ENCODE measurements around the gene SFXN4. TPM values are rescaled to one million over a fixed set of nuclear protein-coding genes. Genes with fewer than 3 reads are reported as not detected.

Gene SFXN4
- polyA plus RNA-seq, 2 of the 4 experiments (the other 2 are of a cell fraction) = 39.3 to 66.0 TPM

DNA sequence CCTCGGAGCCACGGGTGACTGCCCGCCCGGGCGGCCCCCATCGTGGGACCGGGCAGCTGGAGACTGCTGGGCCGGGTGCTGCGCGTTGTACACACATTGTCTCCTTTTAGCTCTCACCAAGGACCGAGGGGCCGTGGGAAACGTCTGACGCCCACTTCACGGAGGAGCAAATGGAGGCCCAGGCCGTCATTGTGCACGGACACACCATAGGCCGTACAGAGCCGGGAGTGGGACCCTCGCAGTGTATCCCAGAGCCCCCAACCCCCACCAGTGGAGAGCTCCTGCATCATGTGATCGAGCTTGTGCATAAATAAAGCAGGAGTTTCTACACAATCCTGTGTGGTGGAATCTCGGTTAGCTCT is 60.9 kb downstream of the SFXN4 start:
- Histone ChIP-seq H3K4me2 (peak overlapping the region; percentile 92), H3K9me3 (no peaks in the 10 kb centered on the region), H3K4me3 (peak overlapping the region; percentile 86), H3K27ac (peak overlapping the region; percentile 88 to 99), H3K4me1 (peaks cover 17% of the 10 kb centered on the region; the same call in 2 of the 3 replicates)
- DNase-seq (ENCODE audit: low read depth in 1 of 2, low spot score in 1 of 2) (peak in 1 of 2 experiments; percentile 15), ATAC-seq (peak; percentile 19 to 37), FAIRE-seq (no peak)
- no peak for TF ChIP-seq EHF (CRISPR knock-in tag; IDR thresholded peaks at IDR 0.05)
- TF ChIP-seq, protein P1, sequence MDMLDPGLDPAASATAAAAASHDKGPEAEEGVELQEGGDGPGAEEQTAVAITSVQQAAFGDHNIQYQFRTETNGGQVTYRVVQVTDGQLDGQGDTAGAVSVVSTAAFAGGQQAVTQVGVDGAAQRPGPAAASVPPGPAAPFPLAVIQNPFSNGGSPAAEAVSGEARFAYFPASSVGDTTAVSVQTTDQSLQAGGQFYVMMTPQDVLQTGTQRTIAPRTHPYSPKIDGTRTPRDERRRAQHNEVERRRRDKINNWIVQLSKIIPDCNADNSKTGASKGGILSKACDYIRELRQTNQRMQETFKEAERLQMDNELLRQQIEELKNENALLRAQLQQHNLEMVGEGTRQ (IDR thresholded peaks at IDR 0.05) = peak; percentile 67
- ChIA-PET CTCF (interaction anchor here (0.9 to 1.5 kb wide), 3 partner anchors 8 to 10 kb away, joined by 4 to 5 read pairs (median 4); no protein-coding TSS in a partner anchor), POLR2A (interaction anchor here (0.7 to 1.9 kb wide), 8 partner anchors 8 to 95 kb away, joined by 3 to 32 read pairs (median 4); partner anchors contain the start of gene SFXN4)
- WGBS (ENCODE audit: missing lambda C conversion rate) = 4% methylated on average over 10 of the region's 22 CpGs

DNA sequence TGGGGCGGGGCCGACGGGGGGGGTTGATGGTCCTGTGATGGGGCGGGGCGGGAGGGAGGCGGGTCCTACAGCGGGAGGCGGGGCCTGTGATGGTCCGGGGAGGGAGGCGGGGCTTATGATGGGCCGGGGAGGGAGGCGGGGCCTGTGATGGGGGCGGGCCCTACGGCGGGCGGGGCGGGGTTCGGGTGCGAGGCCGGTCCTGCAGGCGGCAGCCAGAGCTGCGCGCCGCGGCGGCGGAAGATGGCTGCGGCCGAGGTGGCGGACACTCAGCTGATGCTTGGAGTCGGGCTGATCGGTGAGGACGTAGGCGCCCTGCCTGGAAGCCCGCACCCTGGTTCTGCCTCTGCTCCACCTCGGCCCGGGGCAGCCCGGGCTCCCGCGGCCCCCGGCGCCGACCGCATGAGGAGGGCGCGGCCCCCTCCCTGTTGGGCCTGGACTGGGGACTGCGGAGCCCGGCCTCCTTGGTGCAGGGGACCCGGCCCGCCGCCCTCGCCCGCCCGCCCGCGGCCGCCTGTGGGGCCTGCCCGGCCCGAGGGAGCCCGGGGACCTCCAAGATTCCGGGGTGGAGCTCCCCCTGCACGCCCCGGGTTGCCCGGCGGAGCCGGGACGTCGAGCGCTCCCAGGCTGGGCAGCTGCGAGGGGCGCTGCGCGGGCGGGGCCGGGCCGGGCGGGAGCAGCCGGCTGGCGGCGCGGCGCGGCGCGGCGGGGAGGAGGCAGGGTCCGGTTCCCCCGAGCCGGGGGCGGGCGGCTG is 61.4 kb downstream of the SFXN4 start, which contains the start of gene DENND10:
Gene DENND10, plus strand, starts transcription at position 211 of the 751 bp plus-strand sequence. Its CDS starts 30 bp downstream, at position 241.
- no peak for FAIRE-seq
- CTCF ChIA-PET = interaction anchor here (0.9 to 1.5 kb wide), 3 partner anchors 8 to 11 kb away, joined by 4 to 5 read pairs (median 4); no protein-coding TSS in a partner anchor
- TF ChIP-seq, protein P2, sequence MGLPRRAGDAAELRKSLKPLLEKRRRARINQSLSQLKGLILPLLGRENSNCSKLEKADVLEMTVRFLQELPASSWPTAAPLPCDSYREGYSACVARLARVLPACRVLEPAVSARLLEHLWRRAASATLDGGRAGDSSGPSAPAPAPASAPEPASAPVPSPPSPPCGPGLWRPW (IDR thresholded peaks at IDR 0.05) = no peak
- TF ChIP-seq ESRRA (IDR thresholded peaks at IDR 0.05; ENCODE audit: borderline replicate concordance, low read length) (no peak), FOXS1 (CRISPR knock-in tag; IDR thresholded peaks at IDR 0.05) (no peak), NR3C1 (IDR thresholded peaks at IDR 0.05) (no peak), SREBF2 (IDR thresholded peaks at IDR 0.05) (no peak), ZC3H11A (IDR thresholded peaks at IDR 0.05) (no peak), RARB (CRISPR knock-in tag; IDR thresholded peaks at IDR 0.05) (no peak), CHD2 (IDR thresholded peaks at IDR 0.05; ENCODE audit: low read length, partially characterized antibody) (no peak), KDM1A (IDR thresholded peaks at IDR 0.05; ENCODE audit: low read depth) (no peak), MAFK (IDR thresholded peaks at IDR 0.05; ENCODE audit: partially characterized antibody) (no peak), POLR2AphosphoS2 (conservative IDR thresholded peaks at IDR 0.05; ENCODE audit: low read length) (no peak), BHLHE40 (IDR thresholded peaks at IDR 0.05; ENCODE audit: low read depth, low read length) (no peak), MYC (IDR thresholded peaks at IDR 0.05; ENCODE audit: borderline replicate concordance, low read length) (no peak), MAZ (IDR thresholded peaks at IDR 0.05; ENCODE audit: borderline replicate concordance, low read depth, low read length) (no peak), RAD21 (conservative IDR thresholded peaks at IDR 0.05 in 1 of 2, IDR thresholded peaks at IDR 0.05 in 1 of 2) (0 out of 5 replicates have a peak, but pooled peaks of 1 of the 2 experiments have one; percentile 15), HEYL (CRISPR knock-in tag; IDR thresholded peaks at IDR 0.05) (no peak), SMC3 (IDR thresholded peaks at IDR 0.05) (no peak), RCOR1 (IDR thresholded peaks at IDR 0.05; ENCODE audit: low read depth, low read length) (no peak), POLR2A (IDR thresholded peaks at IDR 0.05; ENCODE audit: low read length) (peak; percentile 98), ZSCAN20 (CRISPR knock-in tag; IDR thresholded peaks at IDR 0.05) (no peak), CBX8 (IDR thresholded peaks at IDR 0.05) (no peak), NPAS2 (CRISPR knock-in tag; IDR thresholded peaks at IDR 0.05; ENCODE audit: borderline replicate concordance) (no peak), EHMT2 (IDR thresholded peaks at IDR 0.05; ENCODE audit: low read depth) (no peak), NFE2L2 (conservative IDR thresholded peaks at IDR 0.05; ENCODE audit: low read length) (no peak), TP53 (CRISPR knock-in tag; IDR thresholded peaks at IDR 0.05) (no peak), RFX5 (IDR thresholded peaks at IDR 0.05) (no peak), HDAC2 (IDR thresholded peaks at IDR 0.05) (no peak)
- TF ChIP-seq, protein P3, sequence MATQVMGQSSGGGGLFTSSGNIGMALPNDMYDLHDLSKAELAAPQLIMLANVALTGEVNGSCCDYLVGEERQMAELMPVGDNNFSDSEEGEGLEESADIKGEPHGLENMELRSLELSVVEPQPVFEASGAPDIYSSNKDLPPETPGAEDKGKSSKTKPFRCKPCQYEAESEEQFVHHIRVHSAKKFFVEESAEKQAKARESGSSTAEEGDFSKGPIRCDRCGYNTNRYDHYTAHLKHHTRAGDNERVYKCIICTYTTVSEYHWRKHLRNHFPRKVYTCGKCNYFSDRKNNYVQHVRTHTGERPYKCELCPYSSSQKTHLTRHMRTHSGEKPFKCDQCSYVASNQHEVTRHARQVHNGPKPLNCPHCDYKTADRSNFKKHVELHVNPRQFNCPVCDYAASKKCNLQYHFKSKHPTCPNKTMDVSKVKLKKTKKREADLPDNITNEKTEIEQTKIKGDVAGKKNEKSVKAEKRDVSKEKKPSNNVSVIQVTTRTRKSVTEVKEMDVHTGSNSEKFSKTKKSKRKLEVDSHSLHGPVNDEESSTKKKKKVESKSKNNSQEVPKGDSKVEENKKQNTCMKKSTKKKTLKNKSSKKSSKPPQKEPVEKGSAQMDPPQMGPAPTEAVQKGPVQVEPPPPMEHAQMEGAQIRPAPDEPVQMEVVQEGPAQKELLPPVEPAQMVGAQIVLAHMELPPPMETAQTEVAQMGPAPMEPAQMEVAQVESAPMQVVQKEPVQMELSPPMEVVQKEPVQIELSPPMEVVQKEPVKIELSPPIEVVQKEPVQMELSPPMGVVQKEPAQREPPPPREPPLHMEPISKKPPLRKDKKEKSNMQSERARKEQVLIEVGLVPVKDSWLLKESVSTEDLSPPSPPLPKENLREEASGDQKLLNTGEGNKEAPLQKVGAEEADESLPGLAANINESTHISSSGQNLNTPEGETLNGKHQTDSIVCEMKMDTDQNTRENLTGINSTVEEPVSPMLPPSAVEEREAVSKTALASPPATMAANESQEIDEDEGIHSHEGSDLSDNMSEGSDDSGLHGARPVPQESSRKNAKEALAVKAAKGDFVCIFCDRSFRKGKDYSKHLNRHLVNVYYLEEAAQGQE (IDR thresholded peaks at IDR 0.05) = no peak
- TF ChIP-seq, protein P4, sequence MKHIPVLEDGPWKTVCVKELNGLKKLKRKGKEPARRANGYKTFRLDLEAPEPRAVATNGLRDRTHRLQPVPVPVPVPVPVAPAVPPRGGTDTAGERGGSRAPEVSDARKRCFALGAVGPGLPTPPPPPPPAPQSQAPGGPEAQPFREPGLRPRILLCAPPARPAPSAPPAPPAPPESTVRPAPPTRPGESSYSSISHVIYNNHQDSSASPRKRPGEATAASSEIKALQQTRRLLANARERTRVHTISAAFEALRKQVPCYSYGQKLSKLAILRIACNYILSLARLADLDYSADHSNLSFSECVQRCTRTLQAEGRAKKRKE (CRISPR knock-in tag; IDR thresholded peaks at IDR 0.05; ENCODE audit: low read depth) = no peak
- TF ChIP-seq, protein P5, sequence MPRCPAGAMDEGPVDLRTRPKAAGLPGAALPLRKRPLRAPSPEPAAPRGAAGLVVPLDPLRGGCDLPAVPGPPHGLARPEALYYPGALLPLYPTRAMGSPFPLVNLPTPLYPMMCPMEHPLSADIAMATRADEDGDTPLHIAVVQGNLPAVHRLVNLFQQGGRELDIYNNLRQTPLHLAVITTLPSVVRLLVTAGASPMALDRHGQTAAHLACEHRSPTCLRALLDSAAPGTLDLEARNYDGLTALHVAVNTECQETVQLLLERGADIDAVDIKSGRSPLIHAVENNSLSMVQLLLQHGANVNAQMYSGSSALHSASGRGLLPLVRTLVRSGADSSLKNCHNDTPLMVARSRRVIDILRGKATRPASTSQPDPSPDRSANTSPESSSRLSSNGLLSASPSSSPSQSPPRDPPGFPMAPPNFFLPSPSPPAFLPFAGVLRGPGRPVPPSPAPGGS (IDR thresholded peaks at IDR 0.05) = peak; percentile 73; the same call in 1 of the 3 replicates

More for the DNA sequence above, 61.4 kb downstream of the SFXN4 start, which contains the start of gene DENND10:
- DNase-seq (ENCODE audit: low read depth in 1 of 2, low spot score in 1 of 2) (peak; percentile 79 to 86), ATAC-seq (peak; percentile 86 to 92)
- WGBS (ENCODE audit: missing lambda C conversion rate) = under 1% methylated on average over 15 of the region's 91 CpGs
- Histone ChIP-seq H3K9me3 (no peaks in the 10 kb centered on the region), H3K4me3 (peak within 1 kb of the TSS; percentile 86), H3K4me2 (peak within 1 kb of the TSS; percentile 92), H3K4me1 (peaks cover 17% of the 10 kb centered on the region; the same call in 2 of the 3 replicates), H3K27ac (peak within 1 kb of the TSS; percentile 88 to 99)
- POLR2A ChIA-PET = interaction anchor here (0.9 to 1.9 kb wide), 9 partner anchors 9 to 95 kb away, joined by 3 to 32 read pairs (median 4); no protein-coding TSS in a partner anchor
